HCT116 (cell line): ENCODE results near the gene GAK. TPM values are rescaled to one million over a fixed set of nuclear protein-coding genes. Genes with fewer than 3 reads are reported as not detected.

Experiments used
- ATAC-seq: fragments of 200-7000 bp; cut with Tn5 transposase; 2 replicates; pipeline ENCODE4 v1.9.1; 2020; ENCODE audit warnings: mild to moderate bottlenecking, moderate library complexity
- BruUV-seq: library from RNA; stranded (reverse); fragments of 400-500 nt; replicated peaks from 2 replicates; lab custom pipeline; 2021; lab: Mats Ljungman, UMichigan
- CTCF ChIA-PET: fragments of 300-600 bp; sonication (Branson Sonifier 250); formaldehyde crosslinking; loops from one replicate; lab custom pipeline; 2021; ENCODE audit warnings: antibody characterized with exemption; lab: Charles Lee
- POLR2A ChIA-PET: fragments of 300-600, 350-600 bp; sonication (Branson Sonifier 250); formaldehyde crosslinking; loops from one replicate; lab custom pipeline; 2021; ENCODE audit warnings: antibody characterized with exemption; lab: Charles Lee
- RAD21 ChIA-PET, 2 experiments: fragments of 300-600 bp; sonication (Branson Sonifier 250); formaldehyde crosslinking; loops; one replicate each; lab custom pipeline; 2023; ENCODE audit warnings: low total read pairs in 2 of 2; ENCODE audit not compliant: uncharacterized antibody in 2 of 2, unreplicated experiment in 2 of 2, low non-redundant PET in 1 of 2; lab: Charles Lee
- DNase-seq: peaks from one replicate; pipeline ENCODE4 v3.0.0-alpha.2; 2010; ENCODE audit warnings: low read depth, low spot score
- H2AFZ ChIP-seq: fragments of 200-600 bp; shearing (Covaris generic), sonication (generic); 2 replicates; pipeline ENCODE4 v1.6.1; 2017; ENCODE audit warnings: low read depth, mixed run types, mixed read lengths, antibody characterized with exemption, low read length; ENCODE audit not compliant: poor library complexity, severe bottlenecking
- H3K27ac ChIP-seq: 2 replicates; pipeline ENCODE4 v1.5.1; 2012; ENCODE audit warnings: low read depth, low read length
- H3K27me3 ChIP-seq: fragments of 200-600 bp; sonication (generic); 2 replicates; pipeline ENCODE4 v1.6.1; 2016; ENCODE audit warnings: mixed run types, low read length, mixed read lengths; ENCODE audit not compliant: insufficient read depth
- H3K36me3 ChIP-seq, 2 experiments: fragments of 200-500 bp in 1 of 2; fragments of 200-600 bp in 1 of 2; sonication (Bioruptor generic) in 1 of 2; sonication (generic) in 1 of 2; 2 replicates each; pipeline versions ENCODE4 v1.5.1 to v1.6.1; 2014 to 2016; ENCODE audit warnings: low read length in 2 of 2, inconsistent platforms in 1 of 2, mixed read lengths in 1 of 2, mixed run types in 1 of 2; ENCODE audit not compliant: insufficient read depth in 2 of 2, control insufficient read depth in 1 of 2
- H3K4me1 ChIP-seq, 2 experiments: fragments of 200-600 bp in 1 of 2; sonication (generic) in 1 of 2; 2 replicates each; pipeline versions ENCODE4 v1.5.1 to v1.6.1; 2012 to 2017; ENCODE audit warnings: low read length in 2 of 2, inconsistent platforms in 1 of 2, mild to moderate bottlenecking in 1 of 2, mixed read lengths in 1 of 2, mixed run types in 1 of 2, moderate library complexity in 1 of 2; ENCODE audit not compliant: insufficient read depth in 2 of 2, control insufficient read depth in 1 of 2
- H3K4me2 ChIP-seq: fragments of 200-600 bp; sonication (generic); 2 replicates; pipeline ENCODE4 v1.6.1; 2017; ENCODE audit warnings: mixed run types, low read length, mixed read lengths
- H3K4me3 ChIP-seq, 2 experiments: fragments of 200-600 bp in 1 of 2; sonication (generic) in 1 of 2; replicated peaks in 1 of 2; 2 replicates each; pipeline ENCODE4 v1.5.1; 2011 to 2016; ENCODE audit warnings: low read length in 2 of 2, control low read depth in 1 of 2, low read depth in 1 of 2, mild to moderate bottlenecking in 1 of 2, mixed read lengths in 1 of 2, mixed run types in 1 of 2
- H3K79me2 ChIP-seq: fragments of 200-600 bp; sonication (generic); 2 replicates; pipeline ENCODE4 v1.6.1; 2017; ENCODE audit warnings: mild to moderate bottlenecking, mixed run types, low read length, moderate library complexity, mixed read lengths; ENCODE audit not compliant: insufficient read depth
- H3K9ac ChIP-seq: fragments of 200-600 bp; sonication (generic); 2 replicates; pipeline ENCODE4 v1.6.1; 2016; ENCODE audit warnings: low read length, mixed read lengths
- H3K9me2 ChIP-seq: fragments of 200-600 bp; sonication (generic), shearing (Covaris generic); 2 replicates; pipeline ENCODE4 v1.6.1; 2017; ENCODE audit warnings: mixed run types, mild to moderate bottlenecking, moderate library complexity; ENCODE audit not compliant: insufficient read depth
- H3K9me3 ChIP-seq, 2 experiments: fragments of 200-500 bp in 1 of 2; fragments of 200-600 bp in 1 of 2; sonication (Bioruptor generic) in 1 of 2; sonication (generic) in 1 of 2; 2 replicates each; pipeline ENCODE4 v1.6.1; 2014 to 2017; ENCODE audit warnings: low read length in 2 of 2, mixed read lengths in 2 of 2, inconsistent platforms in 1 of 2, low read depth in 1 of 2, mild to moderate bottlenecking in 1 of 2, mixed run types in 1 of 2, moderate library complexity in 1 of 2; ENCODE audit not compliant: control insufficient read depth in 1 of 2, insufficient read depth in 1 of 2
- H4K20me1 ChIP-seq: fragments of 200-600 bp; sonication (generic), shearing (Covaris generic); 2 replicates; pipeline ENCODE4 v1.6.1; 2017; ENCODE audit warnings: mixed run types, mild to moderate bottlenecking, moderate library complexity; ENCODE audit not compliant: insufficient read depth
- CBX3 ChIP-seq: IDR thresholded peaks from 2 replicates; pipeline ENCODE4 v1.6.1; 2012; ENCODE audit warnings: low read depth
- CEBPB ChIP-seq: IDR thresholded peaks from 2 replicates; pipeline ENCODE4 v1.6.1; 2012; ENCODE audit warnings: low read depth
- ELF1 ChIP-seq: IDR thresholded peaks from 2 replicates; pipeline ENCODE4 v1.6.1; 2012; ENCODE audit warnings: low read depth, borderline replicate concordance
- EZH2 ChIP-seq: fragments of 200-600 bp; sonication (generic); IDR thresholded peaks from 2 replicates; pipeline ENCODE4 v1.6.1; 2017; ENCODE audit warnings: antibody characterized with exemption, mixed run types
- EZH2phosphoT487 ChIP-seq: fragments of 200-600 bp; IDR thresholded peaks from 2 replicates; pipeline ENCODE4 v1.6.1; 2018; ENCODE audit warnings: antibody characterized with exemption, borderline replicate concordance
- JUND ChIP-seq: IDR thresholded peaks from 2 replicates; pipeline ENCODE4 v1.6.1; 2012
- POLR2A ChIP-seq: IDR thresholded peaks from 2 replicates; pipeline ENCODE4 v1.7.0; 2011; ENCODE audit warnings: borderline replicate concordance; ENCODE audit not compliant: insufficient read depth, insufficient read length; ENCODE audit errors: extremely low read depth
- RAD21 ChIP-seq: IDR thresholded peaks from 2 replicates; pipeline ENCODE4 v1.6.1; 2012; ENCODE audit warnings: low read depth, mild to moderate bottlenecking
- SIN3A ChIP-seq: IDR thresholded peaks from 2 replicates; pipeline ENCODE4 v1.6.1; 2012; ENCODE audit warnings: low read depth
- SP1 ChIP-seq: IDR thresholded peaks from 2 replicates; pipeline ENCODE4 v1.6.1; 2012; ENCODE audit warnings: low read depth
- YY1 ChIP-seq: IDR thresholded peaks from 2 replicates; pipeline ENCODE4 v1.6.1; 2011; ENCODE audit warnings: low read length, low read depth, moderate library complexity, mild to moderate bottlenecking; ENCODE audit not compliant: insufficient replicate concordance; ENCODE audit errors: extremely low read depth
- ZFX ChIP-seq: fragments of 450-650 bp; IDR thresholded peaks from 2 replicates; pipeline ENCODE4 v1.6.1; 2017
- ZNF274 ChIP-seq: fragments of 200-500 bp; sonication (Bioruptor generic); IDR thresholded peaks from 2 replicates; pipeline ENCODE4 v1.6.1; 2014; ENCODE audit warnings: mild to moderate bottlenecking, low read depth, low read length, inconsistent platforms
- intact Hi-C: fragments of 100-400 bp; cut with micrococcal nuclease; formaldehyde crosslinking; loops from 2 replicates; pipeline ENCODE4 v1.10.0; 2022
- total RNA-seq: library from RNA; stranded (reverse); gene quantifications from one replicate; pipeline ENCODE4 v1.2.1, GENCODE V29; 2021; ENCODE audit not compliant: unreplicated experiment
- TF ChIP-seq, protein P1 (sequence below): IDR thresholded peaks from 2 replicates; pipeline ENCODE4 v1.6.1; 2011; ENCODE audit warnings: mild to moderate bottlenecking, low read length, moderate library complexity; ENCODE audit not compliant: insufficient replicate concordance; ENCODE audit errors: extremely low read depth
- TF ChIP-seq, protein P2 (sequence below): IDR thresholded peaks from 2 replicates; pipeline ENCODE4 v1.6.1; 2012

The GAK gene
- total RNA-seq, 1 experiment from 2014 or later, result 123 TPM

DNA sequence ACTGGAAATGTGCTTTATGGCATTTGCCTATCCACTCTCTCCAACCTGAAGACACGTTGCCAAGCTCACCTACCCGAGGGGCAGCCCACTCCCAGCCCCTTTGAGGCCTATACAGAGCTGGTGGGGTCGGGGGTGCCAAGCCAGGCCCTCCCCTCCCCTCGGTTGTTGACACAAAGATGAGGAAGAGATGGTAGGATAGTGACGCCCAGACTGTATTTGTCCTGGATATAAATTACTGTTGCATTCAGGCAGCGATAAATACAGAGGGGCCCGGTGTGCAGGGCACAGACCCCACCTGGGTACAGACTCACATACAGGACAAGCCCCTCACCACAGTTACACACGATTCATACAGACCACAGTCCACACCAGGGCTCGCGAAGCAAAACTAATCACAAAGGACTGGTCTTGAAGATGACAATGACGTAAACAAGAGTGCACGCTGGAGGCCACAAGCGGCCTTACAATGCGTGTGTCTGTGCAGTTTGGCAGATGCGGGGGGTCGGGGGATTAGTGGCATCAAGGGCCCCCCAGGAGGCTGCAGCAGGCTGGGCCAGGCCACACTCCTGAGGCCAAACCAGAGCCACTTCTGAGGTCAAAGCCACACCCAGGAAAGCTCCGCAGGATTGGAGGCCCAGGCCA, 26.7 kb upstream of the GAK start:
- no peak for ATAC-seq
- RAD21 ChIA-PET, result no interaction called here
- H3K4me2 ChIP-seq, result no peak overlapping the region
- no peak for TF ChIP-seq ZNF274
- TF ChIP-seq POLR2A, result no peak
- TF ChIP-seq, protein P1, sequence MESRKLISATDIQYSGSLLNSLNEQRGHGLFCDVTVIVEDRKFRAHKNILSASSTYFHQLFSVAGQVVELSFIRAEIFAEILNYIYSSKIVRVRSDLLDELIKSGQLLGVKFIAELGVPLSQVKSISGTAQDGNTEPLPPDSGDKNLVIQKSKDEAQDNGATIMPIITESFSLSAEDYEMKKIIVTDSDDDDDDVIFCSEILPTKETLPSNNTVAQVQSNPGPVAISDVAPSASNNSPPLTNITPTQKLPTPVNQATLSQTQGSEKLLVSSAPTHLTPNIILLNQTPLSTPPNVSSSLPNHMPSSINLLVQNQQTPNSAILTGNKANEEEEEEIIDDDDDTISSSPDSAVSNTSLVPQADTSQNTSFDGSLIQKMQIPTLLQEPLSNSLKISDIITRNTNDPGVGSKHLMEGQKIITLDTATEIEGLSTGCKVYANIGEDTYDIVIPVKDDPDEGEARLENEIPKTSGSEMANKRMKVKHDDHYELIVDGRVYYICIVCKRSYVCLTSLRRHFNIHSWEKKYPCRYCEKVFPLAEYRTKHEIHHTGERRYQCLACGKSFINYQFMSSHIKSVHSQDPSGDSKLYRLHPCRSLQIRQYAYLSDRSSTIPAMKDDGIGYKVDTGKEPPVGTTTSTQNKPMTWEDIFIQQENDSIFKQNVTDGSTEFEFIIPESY, result no peak
- TF ChIP-seq JUND, result no peak
- no peak for TF ChIP-seq ZFX
- TF ChIP-seq, protein P2, sequence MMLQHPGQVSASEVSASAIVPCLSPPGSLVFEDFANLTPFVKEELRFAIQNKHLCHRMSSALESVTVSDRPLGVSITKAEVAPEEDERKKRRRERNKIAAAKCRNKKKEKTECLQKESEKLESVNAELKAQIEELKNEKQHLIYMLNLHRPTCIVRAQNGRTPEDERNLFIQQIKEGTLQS, result no peak
- TF ChIP-seq EZH2, result no peak
- TF ChIP-seq YY1, result no peak
- no peak for TF ChIP-seq CBX3
- no peak for TF ChIP-seq SP1
- no peak for TF ChIP-seq SIN3A
- no peak for TF ChIP-seq CEBPB
- no peak for TF ChIP-seq EZH2phosphoT487
- no peak for TF ChIP-seq ELF1
- TF ChIP-seq RAD21, result no peak
- TF ChIP-seq, all 23 proteins: peak for 0
- H3K9me3 ChIP-seq, result no peaks in the 10 kb centered on the region
- H3K27ac ChIP-seq, result no peak overlapping the region
- H3K27me3 ChIP-seq, result no peaks in the 10 kb centered on the region
- ChIA-PET CTCF (no interaction called here), POLR2A (no interaction called here)
- intact Hi-C loops, result no loop called here
- no peaks in the 10 kb centered on the region for H3K9me2 ChIP-seq
- no TSS peak for BruUV-seq
- H3K4me3 ChIP-seq, result no peak overlapping the region
- no peak for DNase-seq
- H2AFZ ChIP-seq, result no peak overlapping the region
- H3K36me3 ChIP-seq, result no peaks in the 10 kb centered on the region
- H3K9ac ChIP-seq, result no peak overlapping the region
- no peaks in the 10 kb centered on the region; the same call in 1 of the 2 replicates for H3K79me2 ChIP-seq
- peaks cover 5 to 19% of the 10 kb centered on the region in 2 experiments; a peak in 3 of 4 replicates for H3K4me1 ChIP-seq
- no peaks in the 10 kb centered on the region for H4K20me1 ChIP-seq
